DND-41 (cell line): ENCODE measurements around the gene SGMS1.

Experiments
- EZH2 ChIP-seq: IDR thresholded peaks from 3 replicates; pipeline ENCODE4 v1.6.1; 2012; ENCODE audit warnings: borderline replicate concordance, low read depth, mild to moderate bottlenecking, moderate library complexity, low read length, inconsistent platforms; ENCODE audit not compliant: severe bottlenecking
- TF ChIP-seq, protein P1 (sequence below): IDR thresholded peaks from 2 replicates; pipeline ENCODE4 v1.5.1; 2012; ENCODE audit warnings: borderline replicate concordance, low read length, moderate library complexity, mild to moderate bottlenecking; ENCODE audit not compliant: poor library complexity, severe bottlenecking; ENCODE audit errors: extremely low read depth

- TF ChIP-seq, protein P1, sequence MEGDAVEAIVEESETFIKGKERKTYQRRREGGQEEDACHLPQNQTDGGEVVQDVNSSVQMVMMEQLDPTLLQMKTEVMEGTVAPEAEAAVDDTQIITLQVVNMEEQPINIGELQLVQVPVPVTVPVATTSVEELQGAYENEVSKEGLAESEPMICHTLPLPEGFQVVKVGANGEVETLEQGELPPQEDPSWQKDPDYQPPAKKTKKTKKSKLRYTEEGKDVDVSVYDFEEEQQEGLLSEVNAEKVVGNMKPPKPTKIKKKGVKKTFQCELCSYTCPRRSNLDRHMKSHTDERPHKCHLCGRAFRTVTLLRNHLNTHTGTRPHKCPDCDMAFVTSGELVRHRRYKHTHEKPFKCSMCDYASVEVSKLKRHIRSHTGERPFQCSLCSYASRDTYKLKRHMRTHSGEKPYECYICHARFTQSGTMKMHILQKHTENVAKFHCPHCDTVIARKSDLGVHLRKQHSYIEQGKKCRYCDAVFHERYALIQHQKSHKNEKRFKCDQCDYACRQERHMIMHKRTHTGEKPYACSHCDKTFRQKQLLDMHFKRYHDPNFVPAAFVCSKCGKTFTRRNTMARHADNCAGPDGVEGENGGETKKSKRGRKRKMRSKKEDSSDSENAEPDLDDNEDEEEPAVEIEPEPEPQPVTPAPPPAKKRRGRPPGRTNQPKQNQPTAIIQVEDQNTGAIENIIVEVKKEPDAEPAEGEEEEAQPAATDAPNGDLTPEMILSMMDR, result no peak
- TF ChIP-seq EZH2, result no peak
Measured at GRCh38 chr10:50576245-50576815, 47.4 kb downstream of the SGMS1 start.
